Activated T-helper 2 cell treated with anti-CD3 and anti-CD28 coated beads, Interferon-gamma antibody, Interleukin-2, Interleukin-4, amounts not matched to agents 10 μg/mL and 5 μg/mL and 100 μg/mL, durations not matched to agents 14 hours and 24 hours and 36 hours (primary cell): Measurements from ENCODE around the gene PFN1. TPM values are rescaled to one million over a fixed set of nuclear protein-coding genes. Genes with fewer than 3 reads are reported as not detected.

Experiments used
- DNase-seq: peaks from one replicate; pipeline ENCODE4 v3.0.0; 2021; ENCODE audit warnings: low spot score
- H3K27ac Mint-ChIP-seq: one replicate; pipeline ENCODE4 v1.8.0; 2021; ENCODE audit warnings: mixed read lengths
- H3K27me3 Mint-ChIP-seq: one replicate; pipeline ENCODE4 v1.8.0; 2021; ENCODE audit warnings: low read depth, mixed read lengths
- H3K36me3 Mint-ChIP-seq: one replicate; pipeline ENCODE4 v1.8.0; 2021; ENCODE audit warnings: low read depth, mixed read lengths
- H3K4me1 Mint-ChIP-seq: one replicate; pipeline ENCODE4 v1.8.0; 2021; ENCODE audit warnings: low read depth, mixed read lengths
- H3K4me3 Mint-ChIP-seq: one replicate; pipeline ENCODE4 v1.8.0; 2021; ENCODE audit warnings: low read depth, mild to moderate bottlenecking, moderate library complexity, mixed read lengths
- H3K9me3 Mint-ChIP-seq: one replicate; pipeline ENCODE4 v1.8.0; 2021; ENCODE audit warnings: mixed read lengths
- intact Hi-C: fragments of 100-400 bp; cut with micrococcal nuclease; formaldehyde crosslinking; loops from one replicate; pipeline ENCODE4 v1.15.1; 2023
- total RNA-seq: library from RNA; stranded (reverse); gene quantifications from 2 replicates; pipeline ENCODE4 v1.2.3, GENCODE V29; 2022

PFN1 gene
- total RNA-seq, 1 donor from 2014 or later: 1,475 TPM

DNA sequence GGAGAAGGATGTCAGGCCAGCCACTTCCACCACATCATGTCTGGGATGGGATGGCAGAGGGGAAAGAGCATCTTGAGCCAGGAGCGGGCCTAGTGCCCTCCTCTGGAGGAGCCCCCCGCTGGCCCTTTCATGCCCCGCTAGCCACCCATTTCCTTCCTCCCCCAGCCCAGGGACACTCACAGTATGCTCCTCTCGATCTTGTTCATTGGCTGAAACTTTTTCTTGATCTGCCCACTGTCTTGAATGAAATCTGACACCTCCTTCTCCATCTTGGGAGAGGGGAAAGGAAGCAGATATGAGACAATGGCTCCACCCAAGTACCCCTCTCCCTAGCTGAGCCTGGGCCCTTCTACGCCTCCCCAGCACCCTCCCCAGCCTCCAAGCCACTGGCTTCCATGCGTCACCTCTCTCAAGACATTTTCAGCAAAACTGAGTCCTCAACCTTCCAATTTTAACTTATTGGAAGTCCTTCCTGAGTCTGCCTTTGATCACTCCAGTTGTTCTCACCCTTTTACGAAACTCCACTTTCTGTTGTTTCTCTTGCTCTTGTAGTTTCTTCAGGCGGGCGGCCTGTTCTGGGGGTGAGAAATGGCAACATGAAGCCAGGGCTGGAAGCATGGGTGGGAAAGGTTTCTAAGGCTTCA lies 12.1 kb upstream of the PFN1 start:
- no peaks in the 10 kb centered on the region for H3K9me3 Mint-ChIP-seq
- H3K4me1 Mint-ChIP-seq: peaks cover 6% of the 10 kb centered on the region
- H3K27ac Mint-ChIP-seq: peak overlapping the region; percentile 42
- no peak overlapping the region for H3K4me3 Mint-ChIP-seq
- peaks cover 44% of the 10 kb centered on the region for H3K36me3 Mint-ChIP-seq
- DNase-seq: no peak
- H3K27me3 Mint-ChIP-seq: no peaks in the 10 kb centered on the region
- intact Hi-C loops: no loop called here

DNA sequence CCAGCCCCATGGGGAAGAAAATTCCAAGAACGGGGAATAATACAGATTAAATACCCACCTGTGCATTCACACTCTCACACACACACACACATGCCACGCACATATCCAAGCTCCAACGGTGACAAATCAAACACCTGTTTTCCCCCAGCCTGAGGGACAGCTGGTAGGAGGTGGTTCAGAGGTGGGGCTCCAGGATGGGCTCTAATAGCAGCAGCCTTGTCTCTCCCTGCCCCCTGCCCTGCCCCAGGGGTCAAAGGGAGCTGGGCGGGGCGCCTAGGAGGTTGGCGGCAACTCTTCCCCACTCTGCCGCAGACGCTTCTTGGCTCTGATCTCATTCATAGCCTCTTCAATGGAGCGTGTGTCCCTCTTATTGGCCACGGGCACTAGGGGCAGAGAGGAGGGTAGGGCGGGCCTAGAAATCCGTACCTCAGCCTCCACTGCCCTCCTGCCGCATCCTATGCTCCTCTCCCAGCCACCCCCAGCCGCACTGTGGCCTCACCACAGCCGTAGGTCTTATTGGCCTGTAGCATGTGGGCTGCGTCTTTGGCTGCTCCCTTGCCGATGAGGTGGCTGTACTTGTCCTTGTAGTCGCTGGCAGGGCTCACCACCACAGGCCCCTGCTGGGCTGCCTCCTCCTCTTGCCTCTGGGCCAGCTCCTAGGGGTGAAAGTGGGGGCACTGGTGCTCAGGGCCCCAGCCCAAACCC lies 11.1 kb upstream of the PFN1 start:
- Mint-ChIP-seq H3K27ac (no peak overlapping the region), H3K36me3 (peaks cover 40% of the 10 kb centered on the region), H3K4me3 (no peak overlapping the region), H3K4me1 (peaks cover 4% of the 10 kb centered on the region), H3K27me3 (no peaks in the 10 kb centered on the region), H3K9me3 (no peaks in the 10 kb centered on the region)
- intact Hi-C loops: no loop called here
- no peak for DNase-seq

DNA sequence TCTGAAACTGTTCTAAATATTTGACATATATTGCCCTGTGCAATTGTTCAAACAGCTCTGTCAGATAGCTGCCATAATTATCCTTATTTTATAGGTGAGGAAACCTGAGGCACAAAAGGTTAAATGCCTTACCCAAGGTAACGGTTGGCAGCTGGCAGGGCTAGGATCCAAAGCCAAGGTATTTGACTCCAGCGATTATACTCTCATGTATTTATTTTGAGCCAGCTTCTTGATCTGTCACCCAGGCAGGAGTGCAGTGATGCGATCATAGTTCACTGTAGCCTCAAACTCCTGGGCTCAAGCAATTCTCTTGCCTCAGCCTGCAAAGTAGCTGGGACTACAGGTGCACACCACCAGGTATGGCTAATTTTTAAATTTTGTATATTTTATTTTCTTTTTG lies 9.8 kb upstream of the PFN1 start:
- H3K27me3 Mint-ChIP-seq: no peaks in the 10 kb centered on the region
- no peak for DNase-seq
- H3K4me1 Mint-ChIP-seq: peaks cover 4% of the 10 kb centered on the region
- no peak overlapping the region for H3K27ac Mint-ChIP-seq
- H3K4me3 Mint-ChIP-seq: no peak overlapping the region
- no peaks in the 10 kb centered on the region for H3K9me3 Mint-ChIP-seq
- intact Hi-C loops: no loop called here
- H3K36me3 Mint-ChIP-seq: peaks cover 38% of the 10 kb centered on the region

DNA sequence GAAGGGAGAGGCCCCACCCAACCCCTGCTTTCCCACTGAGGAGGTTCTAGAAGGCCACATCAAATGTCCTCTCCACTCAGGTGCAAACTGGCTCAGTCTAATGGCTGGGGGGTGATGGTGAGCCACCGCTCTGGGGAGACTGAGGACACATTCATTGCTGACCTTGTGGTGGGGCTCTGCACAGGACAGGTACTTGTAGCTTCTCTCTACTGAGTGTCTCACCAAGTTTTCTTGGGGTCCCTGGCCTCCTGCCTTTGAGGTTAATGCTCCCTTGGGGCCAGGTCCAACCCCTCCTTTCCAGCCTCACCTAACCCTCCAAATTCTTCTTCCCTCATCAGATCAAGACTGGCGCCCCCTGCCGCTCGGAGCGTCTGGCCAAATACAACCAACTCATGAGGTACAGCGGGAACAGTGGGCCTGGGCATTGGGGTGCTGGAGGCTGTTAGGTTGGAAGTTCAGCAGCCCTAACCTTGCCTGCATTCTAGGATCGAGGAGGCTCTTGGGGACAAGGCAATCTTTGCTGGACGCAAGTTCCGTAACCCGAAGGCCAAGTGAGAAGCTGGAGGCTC lies 8.2 kb upstream of the PFN1 start:
- Mint-ChIP-seq H3K27me3 (no peaks in the 10 kb centered on the region), H3K4me3 (no peak overlapping the region), H3K27ac (no peak overlapping the region), H3K9me3 (no peaks in the 10 kb centered on the region), H3K4me1 (peaks cover 4% of the 10 kb centered on the region), H3K36me3 (peaks cover 34% of the 10 kb centered on the region)
- DNase-seq: no peak
- intact Hi-C loops: no loop called here

DNA sequence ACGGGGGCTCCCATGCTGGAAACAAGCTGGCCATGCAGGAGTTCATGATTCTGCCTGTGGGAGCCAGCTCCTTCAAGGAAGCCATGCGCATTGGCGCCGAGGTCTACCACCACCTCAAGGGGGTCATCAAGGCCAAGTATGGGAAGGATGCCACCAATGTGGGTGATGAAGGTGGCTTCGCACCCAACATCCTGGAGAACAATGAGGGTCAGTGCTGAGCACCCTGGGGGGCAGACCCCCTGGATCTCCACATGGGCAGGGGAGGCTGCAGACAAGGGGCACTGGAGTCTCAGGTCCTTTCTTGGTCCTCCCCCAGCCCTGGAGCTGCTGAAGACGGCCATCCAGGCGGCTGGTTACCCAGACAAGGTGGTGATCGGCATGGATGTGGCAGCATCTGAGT lies 6.8 kb upstream of the PFN1 start:
- H3K36me3 Mint-ChIP-seq: peaks cover 27% of the 10 kb centered on the region
- H3K4me3 Mint-ChIP-seq: no peak overlapping the region
- intact Hi-C loops: no loop called here
- H3K4me1 Mint-ChIP-seq: peaks cover 14% of the 10 kb centered on the region
- DNase-seq: no peak
- no peaks in the 10 kb centered on the region for H3K9me3 Mint-ChIP-seq
- no peak overlapping the region for H3K27ac Mint-ChIP-seq
- no peaks in the 10 kb centered on the region for H3K27me3 Mint-ChIP-seq

DNA sequence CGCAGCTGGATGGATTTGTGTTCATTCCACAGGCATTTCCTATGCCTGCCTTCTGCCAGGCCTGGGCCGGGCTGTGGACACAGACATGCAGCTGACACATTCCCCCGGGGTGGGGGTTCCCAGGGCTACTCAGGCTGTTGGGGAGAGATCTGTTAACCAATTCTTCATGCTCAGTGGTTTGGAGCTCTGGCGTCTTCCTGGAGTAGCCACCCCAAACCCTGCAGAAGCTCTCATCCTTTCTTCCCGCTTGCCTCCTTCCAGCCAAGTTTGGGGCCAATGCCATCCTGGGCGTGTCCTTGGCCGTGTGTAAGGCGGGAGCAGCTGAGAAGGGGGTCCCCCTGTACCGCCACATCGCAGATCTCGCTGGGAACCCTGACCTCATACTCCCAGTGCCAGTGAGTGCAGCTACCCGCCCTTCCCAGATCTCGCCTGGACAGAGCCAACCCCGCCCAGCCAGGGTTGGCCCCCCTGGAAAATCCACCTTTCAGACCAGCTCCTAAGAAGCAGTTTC lies 5.2 kb upstream of the PFN1 start:
- Mint-ChIP-seq H3K4me1 (peaks cover 16% of the 10 kb centered on the region), H3K27ac (no peak overlapping the region), H3K4me3 (no peak overlapping the region), H3K27me3 (no peaks in the 10 kb centered on the region), H3K9me3 (no peaks in the 10 kb centered on the region), H3K36me3 (peaks cover 16% of the 10 kb centered on the region)
- DNase-seq: no peak
- intact Hi-C loops: no loop called here

DNA sequence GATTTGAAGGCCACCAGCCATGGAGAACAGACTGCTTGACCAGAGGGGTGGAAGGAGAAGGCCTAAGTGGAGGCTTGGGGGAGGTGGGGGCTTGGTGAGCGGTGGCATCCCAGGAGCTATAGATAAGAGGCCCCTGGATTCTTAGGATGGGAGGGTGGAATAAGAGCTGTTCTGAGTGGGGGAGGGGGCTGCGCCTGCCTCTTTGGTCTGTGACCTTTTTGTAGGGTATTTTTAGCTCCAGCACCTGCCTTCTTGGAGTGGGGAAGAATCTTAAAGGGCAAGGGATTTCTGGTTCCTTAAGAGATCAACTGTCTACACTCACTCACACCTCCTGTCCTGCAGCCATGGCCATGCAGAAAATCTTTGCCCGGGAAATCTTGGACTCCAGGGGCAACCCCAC lies 3.2 kb upstream of the PFN1 start:
- DNase-seq: no peak
- Mint-ChIP-seq H3K4me1 (peaks cover 18% of the 10 kb centered on the region), H3K27ac (peak overlapping the region; percentile 94), H3K9me3 (no peaks in the 10 kb centered on the region), H3K36me3 (peaks cover 21% of the 10 kb centered on the region), H3K27me3 (no peaks in the 10 kb centered on the region), H3K4me3 (peak overlapping the region; percentile 88)
- intact Hi-C loops: no loop called here

DNA sequence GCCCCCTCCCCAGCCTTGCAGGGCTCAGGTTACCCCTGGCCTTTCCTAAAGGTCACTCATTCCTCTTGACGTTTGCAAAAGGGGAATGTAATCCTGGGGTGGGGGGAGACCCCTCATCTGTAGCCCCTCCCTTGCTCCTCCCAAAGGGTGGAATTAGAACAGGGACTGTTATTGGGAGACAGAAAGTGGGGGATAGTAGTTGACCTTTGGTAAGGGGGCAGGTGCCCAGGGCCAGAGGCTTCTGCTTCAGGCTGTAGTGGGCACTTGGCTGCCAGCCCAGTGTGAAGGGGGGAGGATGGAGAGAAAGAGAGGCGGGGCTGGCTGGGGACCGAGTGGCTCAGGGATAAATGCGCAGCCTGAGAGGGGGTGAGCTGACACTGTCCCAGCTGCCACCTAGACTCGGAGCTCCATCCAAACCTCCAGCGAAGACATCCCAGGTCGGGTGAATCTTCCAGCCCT lies 2.4 kb upstream of the PFN1 start, which contains the start of gene ENO3:
ENO3 (plus strand) TSS at position 374 of the 459 bp plus-strand sequence. CDS start 711 bp downstream, outside the sequence.
- Mint-ChIP-seq H3K4me3 (peak within 1 kb of the TSS; percentile 88), H3K36me3 (peaks cover 21% of the 10 kb centered on the region), H3K9me3 (no peaks in the 10 kb centered on the region), H3K27ac (peak within 1 kb of the TSS; percentile 94), H3K27me3 (no peaks in the 10 kb centered on the region), H3K4me1 (peaks cover 20% of the 10 kb centered on the region)
- intact Hi-C loops: no loop called here
- DNase-seq: no peak

DNA sequence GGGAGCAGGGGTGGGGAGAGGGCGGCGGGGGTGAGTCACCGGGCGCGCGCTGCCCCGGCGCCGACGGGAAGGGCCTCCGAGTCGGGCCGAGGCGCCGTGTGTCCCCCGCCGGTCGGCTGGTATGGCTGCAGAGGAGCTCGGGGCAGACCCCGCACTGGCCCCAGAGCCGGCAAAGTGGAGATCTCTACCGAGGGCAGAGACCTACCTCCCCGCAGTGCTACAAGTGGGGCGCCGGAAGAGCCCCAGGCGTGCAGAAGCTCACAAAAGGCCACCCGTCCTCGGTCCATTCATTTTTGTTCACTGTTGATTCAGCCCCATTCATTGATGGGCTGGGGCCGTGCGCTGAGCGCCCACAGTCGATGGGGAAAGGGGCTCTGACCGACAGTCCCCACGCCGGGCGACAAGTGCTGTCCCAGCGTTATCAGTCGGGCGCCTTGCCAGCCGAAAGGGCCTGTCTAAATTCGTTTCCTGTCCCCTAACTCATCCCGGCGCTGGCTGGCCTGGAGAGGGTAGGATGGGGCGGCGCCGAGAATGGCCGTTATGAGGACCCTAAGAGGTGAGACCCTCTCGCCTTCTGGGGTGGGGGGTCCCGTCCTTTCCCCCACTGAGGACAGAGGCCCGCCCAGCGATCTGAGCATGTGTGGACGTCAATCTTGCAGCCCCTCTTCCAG lies 1.9 kb upstream of the PFN1 start:
- peaks cover 25% of the 10 kb centered on the region for H3K36me3 Mint-ChIP-seq
- peak overlapping the region; percentile 94 for H3K27ac Mint-ChIP-seq
- H3K27me3 Mint-ChIP-seq: no peaks in the 10 kb centered on the region
- H3K4me1 Mint-ChIP-seq: peaks cover 25% of the 10 kb centered on the region
- DNase-seq: no peak
- H3K4me3 Mint-ChIP-seq: peak overlapping the region; percentile 88
- H3K9me3 Mint-ChIP-seq: no peaks in the 10 kb centered on the region
- intact Hi-C loops: no loop called here

DNA sequence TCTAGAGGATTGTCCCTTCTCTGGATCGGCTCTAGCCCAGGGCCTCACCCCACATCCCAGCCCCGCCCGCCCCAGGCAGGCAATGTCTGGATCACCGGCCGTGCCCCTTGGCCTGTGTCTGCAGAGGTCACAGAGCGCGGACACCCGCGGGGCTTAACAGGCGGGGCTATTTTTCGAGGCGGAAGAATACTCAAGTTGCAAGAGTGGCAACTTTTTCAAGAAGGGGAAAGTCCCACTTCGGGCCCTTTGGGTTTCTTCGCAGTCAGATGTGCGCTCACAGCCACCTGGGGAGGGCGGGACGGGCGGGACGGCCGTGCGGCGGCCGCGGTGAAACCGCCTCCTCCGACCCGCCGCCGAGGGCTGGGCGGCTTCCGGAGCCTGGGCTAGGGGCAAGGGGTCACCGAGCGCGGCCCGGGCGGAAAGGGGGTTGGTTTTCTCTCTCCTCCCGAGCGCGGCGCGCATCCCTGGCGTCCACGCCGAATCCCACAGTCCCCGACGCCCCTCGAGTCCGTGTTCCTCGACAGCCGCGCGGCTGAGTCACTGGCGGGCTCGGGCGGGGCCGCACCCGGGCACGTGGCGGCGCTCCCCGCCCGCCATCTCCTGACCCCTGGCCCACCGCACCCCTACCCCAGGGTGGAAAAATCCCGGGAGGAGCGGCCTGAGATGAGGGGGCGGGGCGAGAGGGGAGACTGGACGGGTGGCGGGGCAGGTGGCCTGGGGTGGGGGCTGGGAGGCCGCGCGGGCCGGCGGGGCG lies 1.2 kb upstream of the PFN1 start:
- intact Hi-C loops: loop anchor here (2.0 to 10.0 kb wide), 2 partner anchors 239 to 585 kb away; partner anchors contain the start of genes ARRB2 and UBE2G1
- DNase-seq: peak; percentile 77
- H3K4me1 Mint-ChIP-seq: peaks cover 32% of the 10 kb centered on the region
- H3K9me3 Mint-ChIP-seq: no peaks in the 10 kb centered on the region
- H3K36me3 Mint-ChIP-seq: peaks cover 32% of the 10 kb centered on the region
- H3K27me3 Mint-ChIP-seq: no peaks in the 10 kb centered on the region
- peak overlapping the region; percentile 79 for H3K4me3 Mint-ChIP-seq
- peak overlapping the region; percentile 86 for H3K27ac Mint-ChIP-seq

DNA sequence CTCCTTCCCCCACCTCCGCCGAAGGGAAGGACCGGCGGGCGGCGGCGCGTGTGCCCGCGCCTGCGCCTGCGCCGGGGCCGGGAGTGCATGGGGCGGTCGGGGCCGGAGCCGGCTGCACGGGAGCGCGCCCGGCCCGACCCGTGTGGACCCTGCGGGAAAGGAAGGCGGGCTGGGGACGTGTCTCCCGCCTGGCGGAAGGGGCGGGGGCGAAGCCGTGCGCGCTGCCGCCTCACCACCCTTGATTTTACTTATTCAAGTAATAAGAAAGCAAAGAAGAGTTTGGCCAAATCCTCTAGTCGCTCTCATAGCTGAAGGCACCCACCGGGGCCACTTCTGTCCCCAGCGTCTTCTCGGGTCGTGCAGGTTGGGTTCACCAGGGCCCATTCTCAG lies 596 bp upstream of the PFN1 start:
- DNase-seq: no peak
- no peaks in the 10 kb centered on the region for H3K9me3 Mint-ChIP-seq
- no peaks in the 10 kb centered on the region for H3K27me3 Mint-ChIP-seq
- peaks cover 38% of the 10 kb centered on the region for H3K36me3 Mint-ChIP-seq
- peak overlapping the region; percentile 100 for H3K4me3 Mint-ChIP-seq
- H3K4me1 Mint-ChIP-seq: peaks cover 37% of the 10 kb centered on the region
- peak overlapping the region; percentile 100 for H3K27ac Mint-ChIP-seq
- intact Hi-C loops: loop anchor here (1.0 to 10.0 kb wide), 4 partner anchors 9 to 584 kb away; partner anchors contain the start of genes ARRB2, RNF167, SLC25A11 and SPAG7
